Smooth muscle cell (in vitro differentiated cells): ENCODE data around the gene FBRSL1. TPM values are rescaled to one million over a fixed set of nuclear protein-coding genes. Genes with fewer than 3 reads are reported as not detected.

ENCODE experiments used
- DNase-seq: peaks from one replicate; lab custom pipeline; 2025; ENCODE audit not compliant: unreplicated experiment; lab: John Stamatoyannopoulos, UW
- H2AFZ ChIP-seq: fragments of 200-600 bp; sonication (generic); 2 replicates; pipeline ENCODE4 v1.6.0; 2016; ENCODE audit warnings: antibody characterized with exemption, low read depth, mild to moderate bottlenecking
- H3F3A ChIP-seq: fragments of 200-600 bp; sonication (generic); 2 replicates; pipeline ENCODE4 v1.6.0; 2017; ENCODE audit warnings: antibody characterized with exemption, low read depth
- H3K27ac ChIP-seq: fragments of 200-600 bp; sonication (generic); 2 replicates; pipeline ENCODE4 v1.5.1; 2016; ENCODE audit warnings: low read depth, mild to moderate bottlenecking
- H3K27me3 ChIP-seq: fragments of 200-600 bp; sonication (generic); 2 replicates; pipeline ENCODE4 v1.6.1; 2016; ENCODE audit warnings: low read depth, mild to moderate bottlenecking
- H3K36me3 ChIP-seq: fragments of 200-600 bp; sonication (generic); 2 replicates; pipeline ENCODE4 v1.5.1; 2016; ENCODE audit warnings: low read depth
- H3K4me1 ChIP-seq: fragments of 200-600 bp; sonication (generic); 2 replicates; pipeline ENCODE4 v1.5.1; 2016; ENCODE audit warnings: low read depth
- H3K4me2 ChIP-seq: fragments of 200-600 bp; sonication (generic); 2 replicates; pipeline ENCODE4 v1.6.0; 2016; ENCODE audit warnings: mild to moderate bottlenecking
- H3K4me3 ChIP-seq: fragments of 200-600 bp; sonication (generic); 2 replicates; pipeline ENCODE4 v1.5.1; 2016; ENCODE audit warnings: mild to moderate bottlenecking
- H3K79me2 ChIP-seq: fragments of 200-600 bp; sonication (generic); 2 replicates; pipeline ENCODE4 v1.6.0; 2016; ENCODE audit warnings: low read depth, mild to moderate bottlenecking
- H3K9ac ChIP-seq: fragments of 200-600 bp; sonication (generic); 2 replicates; pipeline ENCODE4 v1.6.0; 2016; ENCODE audit warnings: low read depth
- H3K9me3 ChIP-seq: fragments of 200-600 bp; sonication (generic); replicated peaks from 2 replicates; pipeline ENCODE4 v1.5.1; 2016; ENCODE audit warnings: low read depth
- H4K20me1 ChIP-seq: fragments of 200-600 bp; sonication (generic); 2 replicates; pipeline ENCODE4 v1.6.0; 2016; ENCODE audit warnings: low read depth
- CTCF ChIP-seq: fragments of 200-600 bp; sonication (generic); IDR thresholded peaks from 2 replicates; pipeline ENCODE4 v1.5.1; 2017; ENCODE audit warnings: borderline replicate concordance, mild to moderate bottlenecking, antibody characterized with exemption; ENCODE audit not compliant: insufficient read depth, poor library complexity, severe bottlenecking
- WGBS: methylation state at CpG from one replicate; pipeline ENCODE4 v1.1.7; 2016; ENCODE audit warnings: low lambda C conversion rate; 5-methylcytosine and 5-hydroxymethylcytosine counted together
- polyA plus RNA-seq: library from polyadenylated mRNA; unstranded; fragments of >200 nt; fragmentation: Nextera tagmentation; extraction: Ambion mirVana; gene quantifications from 2 replicates; pipeline ENCODE4 v1.2.1, GENCODE V29; 2016
- total RNA-seq: library from RNA; depleted of rRNA; stranded (reverse); fragments of >200 nt; gene quantifications from 2 replicates; pipeline ENCODE4 v1.2.3, GENCODE V29; 2014

Gene FBRSL1
- total and polyA plus RNA-seq, 2 experiments from 2014 or later: 7.9 to 17.6 TPM

- no peaks in the 10 kb centered on the region for H3K9me3 ChIP-seq
- no peaks in the 10 kb centered on the region for H3K27me3 ChIP-seq
- H3K9ac ChIP-seq: no peak overlapping the region
- 90% methylated on average over 15 of the region's 15 CpGs for WGBS
- no peaks in the 10 kb centered on the region for H3K79me2 ChIP-seq
- H3K4me3 ChIP-seq: no peak overlapping the region
- H3K4me1 ChIP-seq: peaks cover 9% of the 10 kb centered on the region
- no peak overlapping the region for H3K27ac ChIP-seq
- no peaks in the 10 kb centered on the region for H4K20me1 ChIP-seq
- no peaks in the 10 kb centered on the region for H3K36me3 ChIP-seq
- H3K4me2 ChIP-seq: no peak overlapping the region
- no peak for DNase-seq
- H2AFZ ChIP-seq: no peak overlapping the region
- no peaks in the 10 kb centered on the region for H3F3A ChIP-seq
- TF ChIP-seq CTCF: no peak
These were observed 34.4 kb upstream of the FBRSL1 start for GRCh38 chr12:132455565-132455964.

GRCh38 chr12:132456186-132456943 lies 33.6 kb upstream of the FBRSL1 start:
- TF ChIP-seq CTCF: no peak
- Histone ChIP-seq H3K4me1 (peaks cover 9% of the 10 kb centered on the region), H3F3A (no peaks in the 10 kb centered on the region), H3K4me2 (no peak overlapping the region), H3K79me2 (no peaks in the 10 kb centered on the region), H3K27ac (no peak overlapping the region), H4K20me1 (no peaks in the 10 kb centered on the region), H3K4me3 (no peak overlapping the region), H2AFZ (no peak overlapping the region), H3K36me3 (no peaks in the 10 kb centered on the region), H3K27me3 (no peaks in the 10 kb centered on the region), H3K9me3 (no peaks in the 10 kb centered on the region), H3K9ac (no peak overlapping the region)
- WGBS: 91% methylated on average over 28 of the region's 28 CpGs
- DNase-seq: no peak

GRCh38 chr12:132456944-132457495 lies 32.9 kb upstream of the FBRSL1 start:
- H3K9ac ChIP-seq: no peak overlapping the region
- no peaks in the 10 kb centered on the region for H3K9me3 ChIP-seq
- TF ChIP-seq CTCF: no peak
- no peaks in the 10 kb centered on the region for H3K27me3 ChIP-seq
- H3K27ac ChIP-seq: no peak overlapping the region
- H3K4me1 ChIP-seq: peaks cover 9% of the 10 kb centered on the region
- H4K20me1 ChIP-seq: no peaks in the 10 kb centered on the region
- H2AFZ ChIP-seq: no peak overlapping the region
- no peak overlapping the region for H3K4me2 ChIP-seq
- H3K79me2 ChIP-seq: no peaks in the 10 kb centered on the region
- DNase-seq: no peak
- no peak overlapping the region for H3K4me3 ChIP-seq
- H3K36me3 ChIP-seq: no peaks in the 10 kb centered on the region
- WGBS: 69% methylated on average over 28 of the region's 38 CpGs
- no peaks in the 10 kb centered on the region for H3F3A ChIP-seq

- no peaks in the 10 kb centered on the region for H4K20me1 ChIP-seq
- H3K27ac ChIP-seq: no peak overlapping the region
- H3K4me3 ChIP-seq: no peak overlapping the region
- 93% methylated on average over 8 of the region's 8 CpGs for whole genome bisulfite sequencing
- no peaks in the 10 kb centered on the region for H3K79me2 ChIP-seq
- no peaks in the 10 kb centered on the region for H3F3A ChIP-seq
- no peak overlapping the region for H3K9ac ChIP-seq
- TF ChIP-seq CTCF: no peak
- H3K9me3 ChIP-seq: no peaks in the 10 kb centered on the region
- H3K27me3 ChIP-seq: no peaks in the 10 kb centered on the region
- peaks cover 7% of the 10 kb centered on the region for H3K4me1 ChIP-seq
- no peak for DNase-seq
- no peaks in the 10 kb centered on the region for H3K36me3 ChIP-seq
- no peak overlapping the region for H2AFZ ChIP-seq
- no peak overlapping the region for H3K4me2 ChIP-seq
These were observed 31.5 kb upstream of the FBRSL1 start for GRCh38 chr12:132458441-132458840.
